ENCODE results near the gene SMAD6.

The SMAD6 gene

GRCh38 chr15:66799242-66799641 lies 97.2 kb downstream of the SMAD6 start:
- TF ChIP-seq POLR2AphosphoS5 (IDR thresholded peaks at IDR 0.05; ENCODE audit: low read depth, low read length) (no peak), SIN3A (IDR thresholded peaks at IDR 0.05; ENCODE audit: borderline replicate concordance, insufficient read depth, low read length) (no peak), TAF1 (IDR thresholded peaks at IDR 0.05; ENCODE audit: borderline replicate concordance, insufficient read depth, low read length) (no peak), FOXP2 (optimal IDR thresholded peaks at IDR 0.05; ENCODE audit: borderline replicate concordance, extremely low read depth, extremely low read length, insufficient read depth) (no peak)
- TF ChIP-seq, protein P1, sequence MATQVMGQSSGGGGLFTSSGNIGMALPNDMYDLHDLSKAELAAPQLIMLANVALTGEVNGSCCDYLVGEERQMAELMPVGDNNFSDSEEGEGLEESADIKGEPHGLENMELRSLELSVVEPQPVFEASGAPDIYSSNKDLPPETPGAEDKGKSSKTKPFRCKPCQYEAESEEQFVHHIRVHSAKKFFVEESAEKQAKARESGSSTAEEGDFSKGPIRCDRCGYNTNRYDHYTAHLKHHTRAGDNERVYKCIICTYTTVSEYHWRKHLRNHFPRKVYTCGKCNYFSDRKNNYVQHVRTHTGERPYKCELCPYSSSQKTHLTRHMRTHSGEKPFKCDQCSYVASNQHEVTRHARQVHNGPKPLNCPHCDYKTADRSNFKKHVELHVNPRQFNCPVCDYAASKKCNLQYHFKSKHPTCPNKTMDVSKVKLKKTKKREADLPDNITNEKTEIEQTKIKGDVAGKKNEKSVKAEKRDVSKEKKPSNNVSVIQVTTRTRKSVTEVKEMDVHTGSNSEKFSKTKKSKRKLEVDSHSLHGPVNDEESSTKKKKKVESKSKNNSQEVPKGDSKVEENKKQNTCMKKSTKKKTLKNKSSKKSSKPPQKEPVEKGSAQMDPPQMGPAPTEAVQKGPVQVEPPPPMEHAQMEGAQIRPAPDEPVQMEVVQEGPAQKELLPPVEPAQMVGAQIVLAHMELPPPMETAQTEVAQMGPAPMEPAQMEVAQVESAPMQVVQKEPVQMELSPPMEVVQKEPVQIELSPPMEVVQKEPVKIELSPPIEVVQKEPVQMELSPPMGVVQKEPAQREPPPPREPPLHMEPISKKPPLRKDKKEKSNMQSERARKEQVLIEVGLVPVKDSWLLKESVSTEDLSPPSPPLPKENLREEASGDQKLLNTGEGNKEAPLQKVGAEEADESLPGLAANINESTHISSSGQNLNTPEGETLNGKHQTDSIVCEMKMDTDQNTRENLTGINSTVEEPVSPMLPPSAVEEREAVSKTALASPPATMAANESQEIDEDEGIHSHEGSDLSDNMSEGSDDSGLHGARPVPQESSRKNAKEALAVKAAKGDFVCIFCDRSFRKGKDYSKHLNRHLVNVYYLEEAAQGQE (IDR thresholded peaks at IDR 0.05; ENCODE audit: insufficient read depth in 1 of 2, low read depth in 2 of 2, low read length in 2 of 2) = no peak

- no peak for TF ChIP-seq POLR2AphosphoS5 (IDR thresholded peaks at IDR 0.05; ENCODE audit: low read depth, low read length)
- TF ChIP-seq TAF1 (IDR thresholded peaks at IDR 0.05; ENCODE audit: borderline replicate concordance, insufficient read depth, low read length) = no peak
- TF ChIP-seq SIN3A (IDR thresholded peaks at IDR 0.05; ENCODE audit: borderline replicate concordance, insufficient read depth, low read length) = no peak
- no peak for TF ChIP-seq FOXP2 (optimal IDR thresholded peaks at IDR 0.05; ENCODE audit: borderline replicate concordance, extremely low read depth, extremely low read length, insufficient read depth)
- TF ChIP-seq, protein P1 (IDR thresholded peaks at IDR 0.05; ENCODE audit: insufficient read depth in 1 of 2, low read depth in 2 of 2, low read length in 2 of 2) = no peak
These were observed 98.7 kb downstream of the SMAD6 start for GRCh38 chr15:66800584-66801235.

- TF ChIP-seq TAF1 (IDR thresholded peaks at IDR 0.05; ENCODE audit: borderline replicate concordance, insufficient read depth, low read length) = no peak
These were observed 99.2 kb downstream of the SMAD6 start for GRCh38 chr15:66801266-66801665.

DNA sequence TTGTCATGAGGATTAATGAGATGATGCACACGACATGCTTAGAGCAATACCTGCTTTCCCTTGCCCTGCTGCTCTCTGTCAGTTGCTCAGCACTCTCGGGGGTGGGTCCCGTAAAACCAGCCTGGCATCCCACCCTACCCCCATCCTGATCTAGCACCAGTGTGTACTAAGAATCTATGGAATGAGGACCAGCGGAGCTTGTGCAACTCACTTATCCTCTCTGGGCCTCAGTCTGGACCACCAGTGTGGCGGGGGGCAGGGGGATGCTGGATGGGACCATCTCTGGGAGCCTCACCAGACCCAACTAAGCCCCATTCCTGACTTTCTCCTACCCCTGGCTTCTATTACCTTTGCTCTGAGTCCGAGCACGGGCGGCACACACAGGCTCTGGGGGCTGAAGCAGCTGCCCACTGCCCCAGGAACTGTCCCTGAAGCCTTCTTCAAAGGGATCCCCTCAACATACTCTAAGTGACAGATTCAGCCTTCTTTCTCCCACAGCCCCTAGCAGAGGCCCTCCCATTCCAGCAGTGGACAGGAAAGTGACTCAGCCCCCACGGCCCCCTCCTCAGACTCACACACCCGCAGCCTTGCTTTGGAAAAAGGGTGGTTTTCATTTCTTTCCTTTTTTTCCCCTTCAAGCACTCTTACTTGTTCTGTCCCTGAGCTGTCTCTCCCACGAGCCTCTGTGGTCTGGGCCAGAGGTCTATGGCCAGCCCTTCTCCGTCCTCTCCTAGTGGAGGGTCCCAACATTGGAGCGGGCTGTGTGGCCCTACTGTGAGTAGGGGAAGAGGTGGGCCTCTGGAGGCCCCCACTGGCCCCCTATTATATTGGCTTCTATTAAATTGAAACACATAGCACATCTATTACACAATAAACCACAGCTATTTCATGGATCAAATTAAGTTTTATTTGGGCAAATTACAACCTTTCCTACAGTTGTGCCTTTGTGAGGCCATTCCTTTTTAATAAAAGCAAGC lies 100.3 kb downstream of the SMAD6 start:
- TF ChIP-seq, protein P1 (IDR thresholded peaks at IDR 0.05; ENCODE audit: insufficient read depth in 1 of 2, low read depth in 2 of 2, low read length in 2 of 2) = no peak
- peak; percentile 23; the same call in 1 of the 2 replicates for TF ChIP-seq TAF1 (IDR thresholded peaks at IDR 0.05; ENCODE audit: borderline replicate concordance, insufficient read depth, low read length)

DNA sequence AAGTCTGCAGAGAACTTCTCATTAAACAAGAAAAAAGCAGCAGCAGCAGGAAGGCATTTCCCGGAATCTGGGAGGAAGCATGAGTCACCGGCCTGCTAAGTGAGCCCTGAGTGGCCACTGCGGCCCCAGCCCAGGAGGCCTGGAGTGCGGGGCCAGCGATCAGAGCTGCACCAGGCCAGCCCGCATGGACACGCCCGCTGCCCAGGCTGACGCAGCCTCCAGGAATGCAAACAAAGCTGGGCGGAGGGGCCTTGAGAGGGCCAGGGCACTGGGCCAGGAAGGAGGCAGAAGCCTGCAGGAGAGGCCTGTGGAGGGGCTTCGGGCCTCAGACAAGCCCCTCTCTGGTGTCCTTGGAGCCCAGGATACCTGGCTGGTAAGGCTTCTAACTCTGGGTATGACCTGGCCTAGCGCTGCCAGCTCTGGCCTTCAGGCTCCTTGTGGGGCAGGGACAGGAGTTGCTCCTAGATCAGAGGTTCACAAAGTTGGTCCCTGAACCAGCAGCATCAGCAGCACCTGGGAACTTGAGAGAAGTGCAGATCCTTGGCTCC lies 101.2 kb downstream of the SMAD6 start:
- TF ChIP-seq SIN3A (IDR thresholded peaks at IDR 0.05; ENCODE audit: borderline replicate concordance, insufficient read depth, low read length) (no peak; the same call in 1 of the 2 replicates), TAF1 (IDR thresholded peaks at IDR 0.05; ENCODE audit: borderline replicate concordance, insufficient read depth, low read length) (no peak; the same call in 1 of the 2 replicates), POLR2AphosphoS5 (IDR thresholded peaks at IDR 0.05; ENCODE audit: low read depth, low read length) (no peak), FOXP2 (optimal IDR thresholded peaks at IDR 0.05; ENCODE audit: borderline replicate concordance, extremely low read depth, extremely low read length, insufficient read depth) (peak; percentile 99)
- TF ChIP-seq, protein P1 (IDR thresholded peaks at IDR 0.05; ENCODE audit: insufficient read depth in 1 of 2, low read depth in 2 of 2, low read length in 2 of 2) = 0 out of 4 replicates have a peak, but pooled peaks of 1 of the 2 experiments have one; percentile 46

Data from PFSK-1 (cell line).